GM12874 (cell line): ENCODE measurements around the gene AGAP2.

Experiments
- TF ChIP-seq, protein P1 (sequence below): IDR thresholded peaks from 2 replicates; pipeline ENCODE4 v1.5.1; 2011; ENCODE audit warnings: low read depth, mild to moderate bottlenecking, control low read depth, low read length, moderate library complexity; ENCODE audit not compliant: insufficient read depth

Gene AGAP2

DNA sequence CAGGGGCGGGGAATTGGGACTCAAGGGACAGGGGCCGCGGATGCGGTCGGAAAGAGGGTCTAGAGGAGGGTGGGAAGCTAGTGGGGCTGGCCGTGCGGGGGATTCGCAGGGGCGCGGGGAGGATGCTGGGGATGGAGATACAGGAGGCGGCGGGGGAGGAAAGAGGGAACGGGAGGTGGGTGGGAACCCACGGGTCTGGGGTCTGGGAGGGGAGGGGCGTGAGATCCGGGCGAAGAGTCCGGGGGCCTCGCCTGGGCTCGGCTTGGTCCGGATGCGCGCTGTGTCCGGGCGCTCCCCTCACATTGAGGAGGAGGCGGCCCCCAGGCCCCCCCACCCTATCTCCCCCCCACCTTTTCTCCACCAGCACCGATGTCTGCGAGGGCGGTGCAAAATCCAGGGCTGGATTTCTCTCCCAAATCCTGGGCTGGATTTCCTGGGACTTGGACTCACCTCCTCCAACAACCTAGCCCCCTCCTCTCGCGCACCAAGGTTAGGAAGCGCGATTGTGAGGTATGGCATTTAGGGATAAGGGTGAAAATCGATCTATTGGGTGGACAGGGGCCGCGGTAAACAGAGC, at the start of gene AGAP2:
AGAP2 (minus strand) TSS at position 82 of the 577 bp plus-strand sequence. CDS start 496 bp downstream, outside the sequence.
- TF ChIP-seq, protein P1, sequence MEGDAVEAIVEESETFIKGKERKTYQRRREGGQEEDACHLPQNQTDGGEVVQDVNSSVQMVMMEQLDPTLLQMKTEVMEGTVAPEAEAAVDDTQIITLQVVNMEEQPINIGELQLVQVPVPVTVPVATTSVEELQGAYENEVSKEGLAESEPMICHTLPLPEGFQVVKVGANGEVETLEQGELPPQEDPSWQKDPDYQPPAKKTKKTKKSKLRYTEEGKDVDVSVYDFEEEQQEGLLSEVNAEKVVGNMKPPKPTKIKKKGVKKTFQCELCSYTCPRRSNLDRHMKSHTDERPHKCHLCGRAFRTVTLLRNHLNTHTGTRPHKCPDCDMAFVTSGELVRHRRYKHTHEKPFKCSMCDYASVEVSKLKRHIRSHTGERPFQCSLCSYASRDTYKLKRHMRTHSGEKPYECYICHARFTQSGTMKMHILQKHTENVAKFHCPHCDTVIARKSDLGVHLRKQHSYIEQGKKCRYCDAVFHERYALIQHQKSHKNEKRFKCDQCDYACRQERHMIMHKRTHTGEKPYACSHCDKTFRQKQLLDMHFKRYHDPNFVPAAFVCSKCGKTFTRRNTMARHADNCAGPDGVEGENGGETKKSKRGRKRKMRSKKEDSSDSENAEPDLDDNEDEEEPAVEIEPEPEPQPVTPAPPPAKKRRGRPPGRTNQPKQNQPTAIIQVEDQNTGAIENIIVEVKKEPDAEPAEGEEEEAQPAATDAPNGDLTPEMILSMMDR = no peak

DNA sequence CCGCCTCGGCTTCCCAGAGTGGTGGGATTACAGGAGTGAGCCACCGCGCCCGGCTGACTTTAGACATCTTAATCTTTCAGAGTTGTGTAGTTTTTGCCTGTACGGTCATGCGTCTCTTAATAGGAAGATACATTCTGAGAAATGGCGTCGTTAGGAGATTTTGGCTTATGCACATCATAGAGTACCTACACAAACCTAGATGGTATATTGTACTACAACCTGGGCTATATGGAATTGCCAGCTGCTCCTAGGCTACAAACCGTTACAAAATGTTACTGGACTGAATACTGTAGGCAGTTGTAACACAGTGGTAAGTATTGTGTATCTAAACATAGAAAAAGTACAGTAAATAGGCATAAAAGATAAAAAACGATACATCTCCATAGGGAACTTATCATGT, 45.3 kb upstream of the AGAP2 start:
- TF ChIP-seq, protein P1 = no peak

DNA sequence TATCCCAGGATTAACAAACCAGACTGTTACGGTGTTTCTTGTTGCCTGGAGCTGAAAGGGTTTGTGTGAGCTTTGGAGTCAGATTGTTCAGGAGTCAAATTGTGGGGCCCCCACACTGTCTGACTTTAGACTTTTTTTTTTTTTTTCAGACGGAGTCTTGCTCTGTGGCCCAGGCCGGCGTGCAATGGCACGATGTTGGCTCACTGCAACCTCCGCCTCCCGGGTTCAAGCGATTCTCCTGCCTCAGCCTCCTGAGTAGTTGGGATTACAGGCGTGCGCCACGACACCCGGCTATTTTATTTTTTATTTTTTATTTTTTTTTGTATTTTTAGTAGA, 44.9 kb upstream of the AGAP2 start:
- TF ChIP-seq, protein P1 = no peak

DNA sequence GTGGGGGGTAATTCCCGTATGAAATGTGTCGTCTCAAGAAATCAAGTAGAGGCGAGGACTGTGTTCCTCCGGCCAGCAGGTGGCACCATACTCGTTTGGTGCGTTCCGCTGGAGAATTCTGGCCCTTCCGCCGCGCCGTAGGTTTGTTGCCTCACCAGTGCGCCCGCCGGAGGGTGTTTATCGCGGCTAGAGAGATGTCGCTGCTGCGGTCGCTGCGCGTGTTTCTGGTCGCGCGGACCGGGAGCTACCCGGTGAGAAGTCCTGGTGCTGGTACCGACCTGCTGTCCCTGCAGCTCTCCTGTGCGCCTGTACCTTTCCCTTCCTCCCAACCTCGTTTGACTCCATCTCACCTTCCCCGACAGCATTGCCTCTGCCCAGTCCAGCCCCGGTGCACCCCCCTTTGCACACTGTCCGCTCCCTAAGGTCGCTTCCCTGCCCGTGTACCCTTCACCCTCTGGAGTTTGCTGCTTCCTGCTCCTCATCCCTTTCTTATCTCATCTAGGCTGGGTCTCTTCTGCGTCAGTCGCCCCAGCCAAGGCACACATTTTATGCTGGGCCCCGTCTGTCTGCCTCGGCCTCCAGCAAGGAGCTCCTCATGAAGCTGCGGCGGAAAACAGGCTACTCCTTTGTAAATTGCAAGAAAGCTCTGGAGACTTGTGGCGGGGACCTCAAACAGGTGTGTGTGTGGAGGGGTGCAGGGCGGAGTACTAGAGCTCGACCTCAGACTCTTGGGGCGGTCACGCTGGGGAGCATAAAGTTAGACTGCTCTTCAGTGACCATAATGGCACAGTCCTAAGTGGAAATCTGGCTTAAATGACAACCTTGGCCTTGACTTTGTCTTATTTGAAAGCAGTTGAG, 44.3 kb upstream of the AGAP2 start, which contains the start of gene TSFM:
TSFM (plus strand) TSS at position 180 of the 858 bp plus-strand sequence; CDS start at position 195, 15 bp downstream.
- TF ChIP-seq, protein P1 = peak; percentile 91

DNA sequence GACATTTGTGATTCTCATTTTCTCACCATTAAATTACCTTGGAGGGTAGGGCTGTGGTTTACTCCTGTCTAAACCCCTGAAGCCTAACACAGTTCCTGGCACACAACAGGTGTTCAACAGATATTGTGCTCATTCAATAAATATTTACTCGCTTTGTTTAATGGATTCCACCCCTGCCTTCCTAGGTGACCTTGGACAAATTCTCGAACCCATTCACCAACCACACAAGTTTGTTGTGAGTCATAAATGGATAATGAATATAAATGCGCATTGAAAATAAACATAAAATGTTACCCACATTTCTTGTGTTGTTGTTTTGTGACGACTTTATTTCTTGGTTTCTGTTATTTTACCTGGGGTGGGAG, 43.7 kb upstream of the AGAP2 start:
- TF ChIP-seq, protein P1 = no peak

DNA sequence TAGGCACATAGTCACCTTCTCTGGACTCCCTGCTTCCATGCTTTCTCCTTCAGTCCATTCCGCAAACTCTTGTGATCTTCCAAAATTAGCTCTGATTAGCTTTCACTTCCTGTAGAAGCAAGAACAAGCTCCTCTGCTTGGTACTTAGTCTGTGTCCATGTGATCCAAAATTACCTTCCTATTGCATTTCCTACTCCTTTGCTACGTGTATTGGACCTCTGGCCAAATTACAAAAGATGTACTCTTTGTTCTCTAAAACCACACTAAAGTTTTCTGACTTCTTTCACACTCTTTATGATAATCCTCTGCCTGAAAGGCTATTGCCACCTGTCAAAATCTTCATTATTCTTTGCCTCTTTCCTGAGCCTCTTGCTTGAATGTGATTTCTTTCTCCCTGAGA, 43.3 kb upstream of the AGAP2 start:
- TF ChIP-seq, protein P1 = no peak

DNA sequence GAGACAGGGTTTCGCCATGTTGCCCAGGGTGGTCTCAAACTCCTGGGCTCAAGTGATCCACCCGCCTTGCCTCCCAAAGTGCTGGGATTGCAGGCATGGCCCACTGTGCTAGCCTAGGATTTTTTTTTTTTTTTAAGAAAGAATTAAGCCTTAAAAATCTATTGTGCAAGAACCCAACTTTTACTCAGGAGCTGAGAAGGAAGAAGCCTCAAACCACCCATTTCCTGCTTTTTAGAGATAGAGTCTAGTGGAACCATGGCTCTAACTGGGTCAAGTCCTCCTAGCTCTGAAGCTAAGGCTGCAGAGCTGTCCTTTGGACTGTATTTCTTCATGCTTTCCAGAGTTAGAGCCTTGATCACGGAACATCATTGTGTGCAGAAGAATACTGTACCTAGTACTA, 42.7 kb upstream of the AGAP2 start:
- TF ChIP-seq, protein P1 = no peak
